Ishikawa (cell line): ENCODE data around the gene TBC1D16.

Experiments used
- CEBPB ChIP-seq: IDR thresholded peaks from 2 replicates; pipeline ENCODE4 v1.6.1; 2012
- CREB1 ChIP-seq: IDR thresholded peaks from 2 replicates; pipeline ENCODE4 v1.6.1; 2012; ENCODE audit warnings: low read depth
- EGR1 ChIP-seq: IDR thresholded peaks from 2 replicates; pipeline ENCODE4 v1.6.1; 2012
- EP300 ChIP-seq: IDR thresholded peaks from 2 replicates; pipeline ENCODE4 v1.6.1; 2012; ENCODE audit warnings: borderline replicate concordance
- FOXM1 ChIP-seq: IDR thresholded peaks from 2 replicates; pipeline ENCODE4 v1.6.1; 2012; ENCODE audit warnings: low read depth, borderline replicate concordance
- NFIC ChIP-seq: IDR thresholded peaks from 2 replicates; pipeline ENCODE4 v1.6.1; 2012
- RAD21 ChIP-seq: IDR thresholded peaks from 2 replicates; pipeline ENCODE4 v1.6.1; 2012; ENCODE audit warnings: low read depth
- REST ChIP-seq: IDR thresholded peaks from 2 replicates; pipeline ENCODE4 v1.6.1; 2012; ENCODE audit warnings: low read depth, mild to moderate bottlenecking
- TAF1 ChIP-seq: IDR thresholded peaks from 2 replicates; pipeline ENCODE4 v1.6.1; 2012; ENCODE audit warnings: low read depth, mild to moderate bottlenecking
- TCF12 ChIP-seq: IDR thresholded peaks from 2 replicates; pipeline ENCODE4 v1.6.1; 2012; ENCODE audit warnings: low read depth
- TEAD4 ChIP-seq: IDR thresholded peaks from 2 replicates; pipeline ENCODE4 v1.6.1; 2012
- USF1 ChIP-seq: IDR thresholded peaks from 2 replicates; pipeline ENCODE4 v1.6.1; 2012
- YY1 ChIP-seq: IDR thresholded peaks from 2 replicates; pipeline ENCODE4 v1.6.1; 2012; ENCODE audit warnings: low read depth
- ZBTB7A ChIP-seq: IDR thresholded peaks from 2 replicates; pipeline ENCODE4 v1.6.1; 2012; ENCODE audit warnings: low read depth
- TF ChIP-seq, protein P1 (sequence below): IDR thresholded peaks from 2 replicates; pipeline ENCODE4 v1.6.1; 2012

Gene TBC1D16

GRCh38 chr17:79943347-79944241 lies 92.1 kb downstream of the TBC1D16 start:
- TF ChIP-seq ZBTB7A (no peak), EGR1 (no peak), NFIC (no peak), CEBPB (no peak), RAD21 (no peak), YY1 (no peak), TCF12 (no peak), REST (no peak), TAF1 (no peak), TEAD4 (no peak), CREB1 (no peak)
- TF ChIP-seq, protein P1, sequence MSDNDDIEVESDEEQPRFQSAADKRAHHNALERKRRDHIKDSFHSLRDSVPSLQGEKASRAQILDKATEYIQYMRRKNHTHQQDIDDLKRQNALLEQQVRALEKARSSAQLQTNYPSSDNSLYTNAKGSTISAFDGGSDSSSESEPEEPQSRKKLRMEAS = no peak

GRCh38 chr17:79942591-79943346 lies 92.9 kb downstream of the TBC1D16 start:
- TF ChIP-seq EGR1 = peak; percentile 44; the same call in 1 of the 2 replicates
- TF ChIP-seq NFIC = peak; percentile 62
- TF ChIP-seq EP300 = 0 out of 2 replicates have a peak, but pooled peaks have one; percentile 25
- TF ChIP-seq TEAD4 = peak; percentile 65; the same call in 1 of the 2 replicates
- no peak for TF ChIP-seq TCF12

DNA sequence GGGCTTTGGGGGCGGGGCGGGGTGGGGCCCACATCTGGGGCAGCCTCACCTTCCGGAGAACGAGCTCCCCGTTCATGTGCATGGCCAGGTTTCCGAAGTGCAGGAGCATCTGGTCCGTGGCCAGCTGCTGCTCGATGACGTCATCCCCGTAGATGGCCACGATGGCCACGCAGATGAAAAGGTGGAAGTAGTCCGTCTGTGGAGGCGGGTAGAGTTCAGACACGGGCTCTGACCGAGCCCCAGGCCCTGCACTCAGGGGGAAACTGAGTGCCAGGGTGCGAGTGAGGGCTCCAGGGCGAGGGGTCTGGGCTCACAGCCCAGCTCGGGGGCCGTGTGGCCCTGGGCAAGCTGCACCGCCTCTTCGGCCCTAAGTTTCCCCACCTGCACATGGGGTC lies 93.7 kb downstream of the TBC1D16 start:
- TF ChIP-seq FOXM1 (no peak), EGR1 (no peak), NFIC (no peak), EP300 (no peak)
- TF ChIP-seq, protein P1 = no peak

DNA sequence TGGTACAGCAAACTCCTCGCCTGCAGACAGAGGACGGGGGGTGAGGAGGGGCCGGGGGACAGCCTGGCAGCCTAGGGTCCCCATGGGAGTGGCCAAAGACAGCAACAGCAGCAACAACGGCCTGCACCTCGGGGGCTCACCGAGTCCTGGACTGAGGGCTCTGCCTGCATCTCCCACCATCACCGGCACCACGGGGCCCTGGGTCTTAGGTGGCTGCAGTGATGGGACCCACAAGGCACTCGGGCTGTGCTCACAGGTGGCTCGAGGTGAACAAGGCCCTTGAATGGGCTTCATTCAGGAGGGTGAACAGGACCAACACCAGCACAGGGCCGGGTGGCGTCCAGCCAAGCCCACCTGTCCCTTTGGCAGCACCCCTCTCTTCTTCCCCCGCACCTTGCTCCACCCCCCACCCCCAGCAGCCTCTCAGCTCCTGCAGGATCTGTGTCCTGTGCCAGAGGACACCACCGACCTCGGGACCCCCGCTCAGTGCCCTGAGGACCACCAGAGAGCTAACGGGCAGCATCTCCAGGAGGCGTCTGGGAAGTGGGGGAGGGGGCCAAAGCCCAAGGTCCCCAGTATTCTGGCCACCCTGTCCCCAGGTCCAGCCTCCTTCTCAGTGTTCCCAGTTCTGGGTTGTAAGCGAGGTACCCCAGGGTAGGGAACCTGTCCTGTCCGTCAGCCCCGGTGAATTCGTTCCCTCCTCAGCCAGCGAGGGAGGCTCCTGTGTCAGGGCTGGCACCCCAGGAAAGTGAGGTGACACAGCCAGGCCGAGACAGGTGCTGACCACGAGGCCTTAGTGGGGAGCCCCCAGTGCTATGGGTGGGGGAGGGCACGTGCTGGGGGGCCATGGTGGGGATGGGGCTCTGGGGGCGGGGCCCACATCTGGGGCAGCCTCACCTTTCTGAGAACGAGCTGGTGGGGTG lies 94.3 kb downstream of the TBC1D16 start:
- no peak for TF ChIP-seq RAD21
- TF ChIP-seq NFIC = no peak
- no peak for TF ChIP-seq FOXM1
- no peak for TF ChIP-seq TAF1
- TF ChIP-seq TCF12 = no peak
- no peak for TF ChIP-seq EP300
- no peak for TF ChIP-seq REST
- no peak for TF ChIP-seq EGR1
- no peak for TF ChIP-seq USF1
- no peak for TF ChIP-seq YY1
- TF ChIP-seq ZBTB7A = no peak
- no peak for TF ChIP-seq CEBPB
- no peak for TF ChIP-seq TEAD4
- no peak for TF ChIP-seq CREB1
- TF ChIP-seq, protein P1 = no peak

DNA sequence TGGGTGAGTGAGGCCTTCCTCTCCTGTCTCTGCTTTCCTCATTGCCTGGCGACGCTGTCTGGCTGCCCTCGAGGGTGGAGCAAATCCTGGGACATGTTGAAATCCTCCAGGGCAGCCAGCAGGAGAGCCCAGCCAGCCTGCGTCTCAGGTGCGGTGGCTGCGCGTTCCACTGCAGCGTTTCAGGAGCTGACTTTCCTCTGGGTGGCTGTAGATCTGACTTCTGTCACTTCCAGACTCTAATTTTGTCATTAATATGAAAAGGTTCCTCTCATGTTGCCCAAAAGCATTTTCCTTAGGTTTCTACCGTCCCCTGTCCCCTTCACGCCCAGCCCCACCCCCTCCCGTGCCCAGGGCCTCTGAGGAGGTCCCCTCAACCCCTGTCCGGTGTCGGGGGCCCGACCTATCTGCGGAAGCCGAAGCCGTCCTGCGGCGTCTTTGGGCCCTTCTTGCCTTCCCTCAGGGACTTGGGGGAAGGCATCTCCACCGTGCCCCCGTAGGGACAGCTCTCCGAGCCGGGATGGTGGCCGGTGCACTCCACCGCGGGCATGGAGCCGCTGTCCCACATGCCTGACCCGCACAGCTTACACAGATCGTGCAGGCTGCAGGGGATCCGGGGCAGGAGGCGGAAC lies 95.1 kb downstream of the TBC1D16 start:
- TF ChIP-seq EGR1 = no peak
